ENCODE results near the gene FAM83E.

The FAM83E gene

GRCh38 chr19:48607359-48607755 is 7.5 kb downstream of the FAM83E start:
- Histone ChIP-seq H3K9ac (ENCODE audit: low read length in 2 of 2) (no peak overlapping the region), H3K36me3 (ENCODE audit: control insufficient read depth in 2 of 2, insufficient read depth in 2 of 2, low read length in 2 of 2) (no peaks in the 10 kb centered on the region), H3K27ac (ENCODE audit: low read length) (no peak overlapping the region), H3K4me3 (ENCODE audit: low read length in 2 of 2) (no peak overlapping the region), H3K27me3 (ENCODE audit: control insufficient read depth in 1 of 2, insufficient read depth in 2 of 2, low read length in 2 of 2) (no peaks in the 10 kb centered on the region), H3K4me1 (ENCODE audit: control insufficient read depth, insufficient read depth, low read length) (no peaks in the 10 kb centered on the region), H3K9me3 (ENCODE audit: control insufficient read depth in 2 of 2, low read length in 2 of 2) (no peaks in the 10 kb centered on the region)

- H3K36me3 ChIP-seq (ENCODE audit: control insufficient read depth in 2 of 2, insufficient read depth in 2 of 2, low read length in 2 of 2): no peaks in the 10 kb centered on the region
- H3K4me3 ChIP-seq (ENCODE audit: low read length in 2 of 2): no peak within 1 kb of the TSS
- H3K27me3 ChIP-seq (ENCODE audit: control insufficient read depth in 1 of 2, insufficient read depth in 2 of 2, low read length in 2 of 2): no peaks in the 10 kb centered on the region
- H3K9ac ChIP-seq (ENCODE audit: low read length in 2 of 2): no peak within 1 kb of the TSS
- H3K27ac ChIP-seq (ENCODE audit: low read length): no peak within 1 kb of the TSS
- H3K4me1 ChIP-seq (ENCODE audit: control insufficient read depth, insufficient read depth, low read length): no peaks in the 10 kb centered on the region
- no peaks in the 10 kb centered on the region for H3K9me3 ChIP-seq (ENCODE audit: control insufficient read depth in 2 of 2, low read length in 2 of 2)
Measured at GRCh38 chr19:48606463-48607358, 8.2 kb downstream of the FAM83E start, which contains the start of gene SPACA4. Gene SPACA4 (plus strand): TSS chr19:48606742. CDS start chr19:48606979, 237 bp downstream.

GRCh38 chr19:48603850-48604249 is 11.0 kb downstream of the FAM83E start:
- Histone ChIP-seq H3K4me1 (ENCODE audit: control insufficient read depth, insufficient read depth, low read length) (no peaks in the 10 kb centered on the region), H3K9me3 (ENCODE audit: control insufficient read depth in 2 of 2, low read length in 2 of 2) (no peaks in the 10 kb centered on the region), H3K27ac (ENCODE audit: low read length) (no peak overlapping the region), H3K9ac (ENCODE audit: low read length in 2 of 2) (no peak overlapping the region), H3K4me3 (ENCODE audit: low read length in 2 of 2) (no peak overlapping the region), H3K36me3 (ENCODE audit: control insufficient read depth in 2 of 2, insufficient read depth in 2 of 2, low read length in 2 of 2) (no peaks in the 10 kb centered on the region), H3K27me3 (ENCODE audit: control insufficient read depth in 1 of 2, insufficient read depth in 2 of 2, low read length in 2 of 2) (peaks cover 0 to 2% of the 10 kb centered on the region in 2 donors)

GRCh38 chr19:48603449-48603848 is 11.4 kb downstream of the FAM83E start:
- H3K9ac ChIP-seq (ENCODE audit: low read length in 2 of 2): no peak overlapping the region
- no peak overlapping the region for H3K27ac ChIP-seq (ENCODE audit: low read length)
- H3K4me1 ChIP-seq (ENCODE audit: control insufficient read depth, insufficient read depth, low read length): no peaks in the 10 kb centered on the region
- H3K27me3 ChIP-seq (ENCODE audit: control insufficient read depth in 1 of 2, insufficient read depth in 2 of 2, low read length in 2 of 2): peaks cover 0 to 2% of the 10 kb centered on the region in 2 donors
- H3K9me3 ChIP-seq (ENCODE audit: control insufficient read depth in 2 of 2, low read length in 2 of 2): no peaks in the 10 kb centered on the region
- no peaks in the 10 kb centered on the region for H3K36me3 ChIP-seq (ENCODE audit: control insufficient read depth in 2 of 2, insufficient read depth in 2 of 2, low read length in 2 of 2)
- no peak overlapping the region for H3K4me3 ChIP-seq (ENCODE audit: low read length in 2 of 2)

- H3K4me3 ChIP-seq (ENCODE audit: low read length in 2 of 2): no peak overlapping the region
- no peaks in the 10 kb centered on the region for H3K36me3 ChIP-seq (ENCODE audit: control insufficient read depth in 2 of 2, insufficient read depth in 2 of 2, low read length in 2 of 2)
- H3K4me1 ChIP-seq (ENCODE audit: control insufficient read depth, insufficient read depth, low read length): no peaks in the 10 kb centered on the region
- no peaks in the 10 kb centered on the region for H3K9me3 ChIP-seq (ENCODE audit: control insufficient read depth in 2 of 2, low read length in 2 of 2)
- H3K9ac ChIP-seq (ENCODE audit: low read length in 2 of 2): no peak overlapping the region
- peaks cover 0 to 2% of the 10 kb centered on the region in 2 donors for H3K27me3 ChIP-seq (ENCODE audit: control insufficient read depth in 1 of 2, insufficient read depth in 2 of 2, low read length in 2 of 2)
- H3K27ac ChIP-seq (ENCODE audit: low read length): no peak overlapping the region
Measured at GRCh38 chr19:48603001-48603400, 11.9 kb downstream of the FAM83E start.

GRCh38 chr19:48600679-48601417 is 14.0 kb downstream of the FAM83E start:
- Histone ChIP-seq H3K4me3 (ENCODE audit: low read length in 2 of 2) (no peak overlapping the region), H3K36me3 (ENCODE audit: control insufficient read depth in 2 of 2, insufficient read depth in 2 of 2, low read length in 2 of 2) (no peaks in the 10 kb centered on the region), H3K9ac (ENCODE audit: low read length in 2 of 2) (no peak overlapping the region), H3K4me1 (ENCODE audit: control insufficient read depth, insufficient read depth, low read length) (no peaks in the 10 kb centered on the region), H3K27ac (ENCODE audit: low read length) (no peak overlapping the region), H3K9me3 (ENCODE audit: control insufficient read depth in 2 of 2, low read length in 2 of 2) (no peaks in the 10 kb centered on the region), H3K27me3 (ENCODE audit: control insufficient read depth in 1 of 2, insufficient read depth in 2 of 2, low read length in 2 of 2) (peaks cover 0 to 2% of the 10 kb centered on the region in 2 donors)

GRCh38 chr19:48598996-48599700 is 15.7 kb downstream of the FAM83E start:
- H3K27ac ChIP-seq (ENCODE audit: low read length): no peak overlapping the region
- peaks cover 0 to 2% of the 10 kb centered on the region in 2 donors for H3K27me3 ChIP-seq (ENCODE audit: control insufficient read depth in 1 of 2, insufficient read depth in 2 of 2, low read length in 2 of 2)
- H3K4me3 ChIP-seq (ENCODE audit: low read length in 2 of 2): no peak overlapping the region
- H3K9me3 ChIP-seq (ENCODE audit: control insufficient read depth in 2 of 2, low read length in 2 of 2): no peaks in the 10 kb centered on the region
- H3K4me1 ChIP-seq (ENCODE audit: control insufficient read depth, insufficient read depth, low read length): no peaks in the 10 kb centered on the region
- H3K9ac ChIP-seq (ENCODE audit: low read length in 2 of 2): no peak overlapping the region
- no peaks in the 10 kb centered on the region for H3K36me3 ChIP-seq (ENCODE audit: control insufficient read depth in 2 of 2, insufficient read depth in 2 of 2, low read length in 2 of 2)

GRCh38 chr19:48596679-48597465 is 18.0 kb downstream of the FAM83E start:
- Histone ChIP-seq H3K9me3 (ENCODE audit: control insufficient read depth in 2 of 2, low read length in 2 of 2) (no peaks in the 10 kb centered on the region), H3K4me3 (ENCODE audit: low read length in 2 of 2) (no peak overlapping the region), H3K4me1 (ENCODE audit: control insufficient read depth, insufficient read depth, low read length) (no peaks in the 10 kb centered on the region), H3K36me3 (ENCODE audit: control insufficient read depth in 2 of 2, insufficient read depth in 2 of 2, low read length in 2 of 2) (no peaks in the 10 kb centered on the region), H3K27me3 (ENCODE audit: control insufficient read depth in 1 of 2, insufficient read depth in 2 of 2, low read length in 2 of 2) (peaks cover 0 to 2% of the 10 kb centered on the region in 2 donors), H3K27ac (ENCODE audit: low read length) (no peak overlapping the region), H3K9ac (ENCODE audit: low read length in 2 of 2) (no peak overlapping the region)

- no peak overlapping the region for H3K4me3 ChIP-seq (ENCODE audit: low read length in 2 of 2)
- H3K36me3 ChIP-seq (ENCODE audit: control insufficient read depth in 2 of 2, insufficient read depth in 2 of 2, low read length in 2 of 2): no peaks in the 10 kb centered on the region
- H3K4me1 ChIP-seq (ENCODE audit: control insufficient read depth, insufficient read depth, low read length): no peaks in the 10 kb centered on the region
- H3K27ac ChIP-seq (ENCODE audit: low read length): no peak overlapping the region
- H3K9me3 ChIP-seq (ENCODE audit: control insufficient read depth in 2 of 2, low read length in 2 of 2): no peaks in the 10 kb centered on the region
- H3K9ac ChIP-seq (ENCODE audit: low read length in 2 of 2): no peak overlapping the region
- H3K27me3 ChIP-seq (ENCODE audit: control insufficient read depth in 1 of 2, insufficient read depth in 2 of 2, low read length in 2 of 2): peaks cover 0 to 2% of the 10 kb centered on the region in 2 donors
Measured at GRCh38 chr19:48596237-48596636, 18.6 kb downstream of the FAM83E start.

GRCh38 chr19:48595833-48596232 is 19.0 kb downstream of the FAM83E start:
- Histone ChIP-seq H3K9me3 (ENCODE audit: control insufficient read depth in 2 of 2, low read length in 2 of 2) (no peaks in the 10 kb centered on the region), H3K36me3 (ENCODE audit: control insufficient read depth in 2 of 2, insufficient read depth in 2 of 2, low read length in 2 of 2) (no peaks in the 10 kb centered on the region), H3K9ac (ENCODE audit: low read length in 2 of 2) (no peak overlapping the region), H3K27ac (ENCODE audit: low read length) (no peak overlapping the region), H3K27me3 (ENCODE audit: control insufficient read depth in 1 of 2, insufficient read depth in 2 of 2, low read length in 2 of 2) (peaks cover 0 to under 1% of the 10 kb centered on the region in 2 donors), H3K4me3 (ENCODE audit: low read length in 2 of 2) (no peak overlapping the region), H3K4me1 (ENCODE audit: control insufficient read depth, insufficient read depth, low read length) (no peaks in the 10 kb centered on the region)
